H1 (cell line): Measurements from ENCODE around the gene TMEM63A. TPM values are rescaled to one million over a fixed set of nuclear protein-coding genes. Genes with fewer than 3 reads are reported as not detected.
A peak's percentile ranks its signal among the peaks of the same experiment; 100 is the strongest.

Experiments
- ASH2L ChIP-seq: fragments of 200-600, 300-600 bp; sonication (generic); IDR thresholded peaks from one replicate; pipeline ENCODE4 v1.7.1; 2017; ENCODE audit warnings: low read length
- BCL11A ChIP-seq, 2 experiments: IDR thresholded peaks; one replicate each; pipeline ENCODE4 v1.6.1; 2011; ENCODE audit warnings: low read depth in 2 of 2, low read length in 2 of 2, mild to moderate bottlenecking in 2 of 2
- CHD1 ChIP-seq: IDR thresholded peaks from 2 replicates; pipeline ENCODE4 v1.6.1; 2012; ENCODE audit warnings: low read depth, low read length, improper control_type of control experiment
- HDAC2 ChIP-seq, 2 experiments: fragments of 300-600 bp in 1 of 2; sonication (generic) in 1 of 2; IDR thresholded peaks; 2 replicates each; pipeline ENCODE4 v1.6.1; 2011 to 2012; ENCODE audit warnings: low read depth in 2 of 2, low read length in 2 of 2, mild to moderate bottlenecking in 2 of 2, moderate library complexity in 2 of 2, borderline replicate concordance in 1 of 2, inconsistent platforms in 1 of 2
- JUND ChIP-seq: IDR thresholded peaks from 2 replicates; pipeline ENCODE4 v1.6.1; 2011; ENCODE audit warnings: mild to moderate bottlenecking, improper control_type of control experiment, low read length
- MAFK ChIP-seq: IDR thresholded peaks from 2 replicates; pipeline ENCODE4 v1.6.1; 2012; ENCODE audit warnings: low read depth, mild to moderate bottlenecking, improper control_type of control experiment, low read length
- POLR2AphosphoS5 ChIP-seq: IDR thresholded peaks from 2 replicates; pipeline ENCODE4 v1.6.1; 2011; ENCODE audit warnings: low read depth, low read length
- polyA plus RNA-seq, 7 experiments: library from polyadenylated mRNA; depleted of rRNA in 3 of 7; stranded (reverse) in 5 of 7; unstranded in 2 of 7; fragments of >200 nt in 5 of 7; fragments of 200-250 nt in 2 of 7; gene quantifications; 1 replicate in 5 of 7; 2 replicates in 1 of 7; 4 replicates in 1 of 7; pipeline versions ENCODE4 v1.2.1 to v1.2.3, GENCODE V29; 2011 to 2013; ENCODE audit warnings: missing spikeins in 2 of 7, mixed read lengths in 2 of 7
- total RNA-seq: library from RNA; stranded (reverse); fragmentation: NEBNext Ultra II Directional; extraction: Animal tissue kit (Norgen Biotek cat#: 25700); gene quantifications from 2 replicates; pipeline ENCODE4 v1.2.1, GENCODE V29; 2021
- TF ChIP-seq, protein P1 (sequence below): fragments of 300-600 bp; sonication (generic); IDR thresholded peaks from 2 replicates; pipeline ENCODE4 v1.7.1; 2012; ENCODE audit warnings: low read length, moderate library complexity, mild to moderate bottlenecking, inconsistent platforms; ENCODE audit not compliant: insufficient replicate concordance
- TF ChIP-seq, protein P2 (sequence below): IDR thresholded peaks from 2 replicates; pipeline ENCODE4 v1.6.1; 2011; ENCODE audit warnings: low read depth, mild to moderate bottlenecking, low read length; ENCODE audit not compliant: insufficient read depth

The TMEM63A gene
- total and polyA plus RNA-seq, 2 of the 8 experiments (the other 6 are each of a cell fraction or from before 2014, with no cell fraction given): 26.1 to 55.4 TPM

DNA sequence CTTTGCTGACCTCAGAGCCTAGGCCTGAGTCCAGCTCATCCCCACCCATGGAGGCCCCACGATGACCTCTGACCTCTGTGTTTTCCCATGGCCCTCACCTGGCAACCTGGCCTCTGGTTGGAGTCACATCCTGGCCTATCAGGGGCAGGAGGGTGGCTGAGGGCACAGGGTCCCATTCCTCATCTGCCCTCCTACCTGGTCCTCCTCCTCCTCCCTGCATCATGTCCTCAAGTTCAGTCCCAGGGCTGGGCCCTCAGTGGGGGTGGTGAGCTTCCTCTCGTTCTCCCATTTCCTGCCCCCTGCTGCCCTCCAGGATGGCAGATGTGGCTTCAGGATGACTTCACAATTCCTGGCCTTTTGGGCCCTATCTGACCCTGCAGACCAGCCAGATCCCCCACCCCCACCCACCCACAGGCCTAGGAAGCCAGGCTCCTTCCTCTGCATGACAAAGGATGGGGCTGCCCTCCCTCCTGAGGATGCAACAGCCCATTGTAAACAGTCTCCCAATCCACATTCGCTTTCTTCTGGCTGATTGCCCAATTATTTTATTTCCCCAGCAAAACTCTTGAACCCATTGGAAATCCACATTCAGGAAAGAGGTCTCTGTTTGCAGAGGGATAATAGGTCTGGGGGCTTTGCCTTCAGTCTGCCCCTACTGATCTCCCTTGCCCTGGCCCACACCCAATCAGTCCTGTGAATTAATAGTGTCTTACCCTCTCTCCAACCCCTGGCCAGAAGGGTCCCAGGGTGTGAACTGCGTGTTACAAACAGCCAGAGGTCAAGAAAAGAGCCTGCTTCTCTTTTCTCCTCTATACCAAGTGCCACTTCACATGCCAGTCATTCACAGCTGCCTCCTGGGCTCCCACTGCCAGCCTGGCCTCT is 17.1 kb upstream of the TMEM63A start (continued):
- TF ChIP-seq, protein P1, sequence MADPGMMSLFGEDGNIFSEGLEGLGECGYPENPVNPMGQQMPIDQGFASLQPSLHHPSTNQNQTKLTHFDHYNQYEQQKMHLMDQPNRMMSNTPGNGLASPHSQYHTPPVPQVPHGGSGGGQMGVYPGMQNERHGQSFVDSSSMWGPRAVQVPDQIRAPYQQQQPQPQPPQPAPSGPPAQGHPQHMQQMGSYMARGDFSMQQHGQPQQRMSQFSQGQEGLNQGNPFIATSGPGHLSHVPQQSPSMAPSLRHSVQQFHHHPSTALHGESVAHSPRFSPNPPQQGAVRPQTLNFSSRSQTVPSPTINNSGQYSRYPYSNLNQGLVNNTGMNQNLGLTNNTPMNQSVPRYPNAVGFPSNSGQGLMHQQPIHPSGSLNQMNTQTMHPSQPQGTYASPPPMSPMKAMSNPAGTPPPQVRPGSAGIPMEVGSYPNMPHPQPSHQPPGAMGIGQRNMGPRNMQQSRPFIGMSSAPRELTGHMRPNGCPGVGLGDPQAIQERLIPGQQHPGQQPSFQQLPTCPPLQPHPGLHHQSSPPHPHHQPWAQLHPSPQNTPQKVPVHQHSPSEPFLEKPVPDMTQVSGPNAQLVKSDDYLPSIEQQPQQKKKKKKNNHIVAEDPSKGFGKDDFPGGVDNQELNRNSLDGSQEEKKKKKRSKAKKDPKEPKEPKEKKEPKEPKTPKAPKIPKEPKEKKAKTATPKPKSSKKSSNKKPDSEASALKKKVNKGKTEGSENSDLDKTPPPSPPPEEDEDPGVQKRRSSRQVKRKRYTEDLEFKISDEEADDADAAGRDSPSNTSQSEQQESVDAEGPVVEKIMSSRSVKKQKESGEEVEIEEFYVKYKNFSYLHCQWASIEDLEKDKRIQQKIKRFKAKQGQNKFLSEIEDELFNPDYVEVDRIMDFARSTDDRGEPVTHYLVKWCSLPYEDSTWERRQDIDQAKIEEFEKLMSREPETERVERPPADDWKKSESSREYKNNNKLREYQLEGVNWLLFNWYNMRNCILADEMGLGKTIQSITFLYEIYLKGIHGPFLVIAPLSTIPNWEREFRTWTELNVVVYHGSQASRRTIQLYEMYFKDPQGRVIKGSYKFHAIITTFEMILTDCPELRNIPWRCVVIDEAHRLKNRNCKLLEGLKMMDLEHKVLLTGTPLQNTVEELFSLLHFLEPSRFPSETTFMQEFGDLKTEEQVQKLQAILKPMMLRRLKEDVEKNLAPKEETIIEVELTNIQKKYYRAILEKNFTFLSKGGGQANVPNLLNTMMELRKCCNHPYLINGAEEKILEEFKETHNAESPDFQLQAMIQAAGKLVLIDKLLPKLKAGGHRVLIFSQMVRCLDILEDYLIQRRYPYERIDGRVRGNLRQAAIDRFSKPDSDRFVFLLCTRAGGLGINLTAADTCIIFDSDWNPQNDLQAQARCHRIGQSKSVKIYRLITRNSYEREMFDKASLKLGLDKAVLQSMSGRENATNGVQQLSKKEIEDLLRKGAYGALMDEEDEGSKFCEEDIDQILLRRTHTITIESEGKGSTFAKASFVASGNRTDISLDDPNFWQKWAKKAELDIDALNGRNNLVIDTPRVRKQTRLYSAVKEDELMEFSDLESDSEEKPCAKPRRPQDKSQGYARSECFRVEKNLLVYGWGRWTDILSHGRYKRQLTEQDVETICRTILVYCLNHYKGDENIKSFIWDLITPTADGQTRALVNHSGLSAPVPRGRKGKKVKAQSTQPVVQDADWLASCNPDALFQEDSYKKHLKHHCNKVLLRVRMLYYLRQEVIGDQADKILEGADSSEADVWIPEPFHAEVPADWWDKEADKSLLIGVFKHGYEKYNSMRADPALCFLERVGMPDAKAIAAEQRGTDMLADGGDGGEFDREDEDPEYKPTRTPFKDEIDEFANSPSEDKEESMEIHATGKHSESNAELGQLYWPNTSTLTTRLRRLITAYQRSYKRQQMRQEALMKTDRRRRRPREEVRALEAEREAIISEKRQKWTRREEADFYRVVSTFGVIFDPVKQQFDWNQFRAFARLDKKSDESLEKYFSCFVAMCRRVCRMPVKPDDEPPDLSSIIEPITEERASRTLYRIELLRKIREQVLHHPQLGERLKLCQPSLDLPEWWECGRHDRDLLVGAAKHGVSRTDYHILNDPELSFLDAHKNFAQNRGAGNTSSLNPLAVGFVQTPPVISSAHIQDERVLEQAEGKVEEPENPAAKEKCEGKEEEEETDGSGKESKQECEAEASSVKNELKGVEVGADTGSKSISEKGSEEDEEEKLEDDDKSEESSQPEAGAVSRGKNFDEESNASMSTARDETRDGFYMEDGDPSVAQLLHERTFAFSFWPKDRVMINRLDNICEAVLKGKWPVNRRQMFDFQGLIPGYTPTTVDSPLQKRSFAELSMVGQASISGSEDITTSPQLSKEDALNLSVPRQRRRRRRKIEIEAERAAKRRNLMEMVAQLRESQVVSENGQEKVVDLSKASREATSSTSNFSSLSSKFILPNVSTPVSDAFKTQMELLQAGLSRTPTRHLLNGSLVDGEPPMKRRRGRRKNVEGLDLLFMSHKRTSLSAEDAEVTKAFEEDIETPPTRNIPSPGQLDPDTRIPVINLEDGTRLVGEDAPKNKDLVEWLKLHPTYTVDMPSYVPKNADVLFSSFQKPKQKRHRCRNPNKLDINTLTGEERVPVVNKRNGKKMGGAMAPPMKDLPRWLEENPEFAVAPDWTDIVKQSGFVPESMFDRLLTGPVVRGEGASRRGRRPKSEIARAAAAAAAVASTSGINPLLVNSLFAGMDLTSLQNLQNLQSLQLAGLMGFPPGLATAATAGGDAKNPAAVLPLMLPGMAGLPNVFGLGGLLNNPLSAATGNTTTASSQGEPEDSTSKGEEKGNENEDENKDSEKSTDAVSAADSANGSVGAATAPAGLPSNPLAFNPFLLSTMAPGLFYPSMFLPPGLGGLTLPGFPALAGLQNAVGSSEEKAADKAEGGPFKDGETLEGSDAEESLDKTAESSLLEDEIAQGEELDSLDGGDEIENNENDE: no peak
- TF ChIP-seq MAFK (peak; percentile 51; the same call in 1 of the 2 replicates), CHD1 (no peak), JUND (no peak), POLR2AphosphoS5 (no peak), HDAC2 (IDR thresholded peaks at IDR 0.05; ENCODE audit: borderline replicate concordance in 1 of 2, low read depth in 2 of 2, low read length in 2 of 2) (no peak), BCL11A (IDR thresholded peaks at IDR 0.05; ENCODE audit: low read depth in 2 of 2, low read length in 2 of 2) (no peak), ASH2L (peak; percentile 47)
- TF ChIP-seq, protein P2, sequence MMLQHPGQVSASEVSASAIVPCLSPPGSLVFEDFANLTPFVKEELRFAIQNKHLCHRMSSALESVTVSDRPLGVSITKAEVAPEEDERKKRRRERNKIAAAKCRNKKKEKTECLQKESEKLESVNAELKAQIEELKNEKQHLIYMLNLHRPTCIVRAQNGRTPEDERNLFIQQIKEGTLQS: no peak
